Prostate gland (tissue), 2 donors: Measurements from ENCODE around the gene GSG1L.

Source experiments
- POLR2A ChIP-seq: fragments of 450-650 bp; IDR thresholded peaks from one replicate; pipeline ENCODE4 v1.6.1; 2016; ENCODE audit warnings: antibody characterized with exemption, mild to moderate bottlenecking
- TF ChIP-seq, protein P1 (sequence below), 4 experiments: fragments of 200-600 bp in 2 of 4; fragments of 450-650 bp in 2 of 4; sonication (generic) in 2 of 4; IDR thresholded peaks; 1 replicate in 3 of 4; 2 replicates in 1 of 4; pipeline ENCODE4 v1.5.1; 2016 to 2019; ENCODE audit warnings: antibody characterized with exemption in 4 of 4, mild to moderate bottlenecking in 2 of 4, moderate library complexity in 2 of 4

DNA sequence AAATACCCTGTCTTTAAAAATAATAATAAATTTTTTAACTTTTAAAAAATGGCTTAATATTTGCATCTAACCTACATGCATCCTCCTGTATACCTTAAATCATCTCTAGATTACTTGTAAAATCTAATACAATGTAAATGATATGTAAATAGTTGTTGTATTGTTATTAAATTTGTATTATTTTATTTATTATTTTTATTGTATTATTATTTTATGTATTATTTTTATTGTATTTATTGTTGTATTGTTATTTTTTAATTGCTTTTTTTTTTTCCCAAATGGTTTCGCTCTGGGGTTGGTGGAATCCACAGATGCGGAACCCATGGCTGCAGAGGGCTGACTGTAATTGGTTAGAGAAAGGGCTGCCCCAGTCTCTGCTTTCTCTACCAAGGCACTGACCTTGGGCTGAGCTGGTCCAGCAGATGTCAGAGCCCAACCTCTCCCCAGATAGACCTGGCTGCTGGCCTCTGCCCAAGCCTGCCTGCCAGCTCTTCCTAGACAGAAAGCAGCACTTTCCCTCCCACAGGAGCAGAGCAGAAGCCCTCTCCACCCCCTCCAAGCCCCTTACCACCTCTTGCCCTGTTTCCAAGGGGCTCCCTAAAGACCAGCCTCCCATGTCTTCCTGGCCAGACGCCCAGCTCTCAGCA, 183.8 kb downstream of the GSG1L start:
- TF ChIP-seq, protein P1, sequence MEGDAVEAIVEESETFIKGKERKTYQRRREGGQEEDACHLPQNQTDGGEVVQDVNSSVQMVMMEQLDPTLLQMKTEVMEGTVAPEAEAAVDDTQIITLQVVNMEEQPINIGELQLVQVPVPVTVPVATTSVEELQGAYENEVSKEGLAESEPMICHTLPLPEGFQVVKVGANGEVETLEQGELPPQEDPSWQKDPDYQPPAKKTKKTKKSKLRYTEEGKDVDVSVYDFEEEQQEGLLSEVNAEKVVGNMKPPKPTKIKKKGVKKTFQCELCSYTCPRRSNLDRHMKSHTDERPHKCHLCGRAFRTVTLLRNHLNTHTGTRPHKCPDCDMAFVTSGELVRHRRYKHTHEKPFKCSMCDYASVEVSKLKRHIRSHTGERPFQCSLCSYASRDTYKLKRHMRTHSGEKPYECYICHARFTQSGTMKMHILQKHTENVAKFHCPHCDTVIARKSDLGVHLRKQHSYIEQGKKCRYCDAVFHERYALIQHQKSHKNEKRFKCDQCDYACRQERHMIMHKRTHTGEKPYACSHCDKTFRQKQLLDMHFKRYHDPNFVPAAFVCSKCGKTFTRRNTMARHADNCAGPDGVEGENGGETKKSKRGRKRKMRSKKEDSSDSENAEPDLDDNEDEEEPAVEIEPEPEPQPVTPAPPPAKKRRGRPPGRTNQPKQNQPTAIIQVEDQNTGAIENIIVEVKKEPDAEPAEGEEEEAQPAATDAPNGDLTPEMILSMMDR (IDR thresholded peaks at IDR 0.05), result no peak
- TF ChIP-seq POLR2A, result no peak
